Gastrocnemius medialis (tissue), 4 donors: ENCODE results near the gene MRGPRG.

Experiments used
- CTCF ChIP-seq, 5 experiments: fragments of 450-650 bp in 3 of 5; fragments of 200-600 bp in 2 of 5; sonication (generic) in 2 of 5; IDR thresholded peaks in 4 of 5; conservative IDR thresholded peaks in 1 of 5; 1 replicate in 4 of 5; 2 replicates in 1 of 5; pipeline ENCODE4 v1.5.1; 2016 to 2019; ENCODE audit warnings: antibody characterized with exemption in 5 of 5, mild to moderate bottlenecking in 3 of 5, moderate library complexity in 3 of 5
- POLR2A ChIP-seq, 2 donors: fragments of 450-650 bp; IDR thresholded peaks; one replicate each; pipeline ENCODE4 v1.6.1; 2017; ENCODE audit warnings: antibody characterized with exemption in 2 of 2, mild to moderate bottlenecking in 2 of 2, moderate library complexity in 2 of 2

- TF ChIP-seq CTCF (IDR thresholded peaks at IDR 0.05 in 4 of 5, conservative IDR thresholded peaks at IDR 0.05 in 1 of 5) (no peak), POLR2A (IDR thresholded peaks at IDR 0.05) (no peak)
Measured at GRCh38 chr11:3197878-3198528, 20.6 kb downstream of the MRGPRG start.
